Keratinocyte (primary cell): ENCODE results near the gene UBR3. TPM values are rescaled to one million over a fixed set of nuclear protein-coding genes. Genes with fewer than 3 reads are reported as not detected.

ENCODE experiments used
- DNase-seq: peaks from one replicate; pipeline ENCODE4 v3.0.0-alpha.2; 2011; ENCODE audit warnings: low read depth, missing footprints, low spot score
- FAIRE-seq: peaks from 2 replicates; lab custom pipeline; 2011; peaks lifted over from hg19 to GRCh38; lab: Jason Lieb, UNC
- H2AFZ ChIP-seq: 2 replicates; pipeline ENCODE4 v1.6.0; 2012; ENCODE audit warnings: low read length, control low read depth, inconsistent platforms; ENCODE audit not compliant: control insufficient read depth
- H3K27ac ChIP-seq: 2 replicates; pipeline ENCODE4 v1.5.1; 2011; ENCODE audit warnings: low read length; ENCODE audit not compliant: control insufficient read depth, insufficient read depth
- H3K27me3 ChIP-seq: 3 replicates; pipeline ENCODE4 v1.6.0; 2011; ENCODE audit warnings: low read length; ENCODE audit not compliant: control insufficient read depth, insufficient read depth; ENCODE audit errors: extremely low read depth
- H3K36me3 ChIP-seq, 2 experiments: 2 replicates in 1 of 2; 3 replicates in 1 of 2; pipeline ENCODE4 v1.5.1; 2011; ENCODE audit warnings: low read length in 2 of 2, mild to moderate bottlenecking in 1 of 2; ENCODE audit not compliant: control insufficient read depth in 2 of 2, insufficient read depth in 2 of 2; ENCODE audit errors: extremely low read depth in 1 of 2
- H3K4me1 ChIP-seq: 3 replicates; pipeline ENCODE4 v1.5.1; 2011; ENCODE audit warnings: low read length; ENCODE audit not compliant: control insufficient read depth, insufficient read depth; ENCODE audit errors: extremely low read depth
- H3K4me2 ChIP-seq: 3 replicates; pipeline ENCODE4 v1.6.0; 2011; ENCODE audit warnings: low read depth, low read length; ENCODE audit not compliant: control insufficient read depth, insufficient read depth; ENCODE audit errors: extremely low read depth
- H3K4me3 ChIP-seq, 3 experiments: fragments of 200-600 bp in 1 of 3; sonication (generic) in 1 of 3; 2 replicates in 2 of 3; 3 replicates in 1 of 3; pipeline ENCODE4 v1.5.1; 2011 to 2016; ENCODE audit warnings: low read length in 3 of 3, mild to moderate bottlenecking in 3 of 3, control low read depth in 2 of 3, inconsistent platforms in 1 of 3, low read depth in 1 of 3, mixed read lengths in 1 of 3, mixed run types in 1 of 3, moderate library complexity in 1 of 3; ENCODE audit not compliant: control insufficient read depth in 2 of 3, insufficient read depth in 2 of 3; ENCODE audit errors: extremely low read depth in 1 of 3
- H3K79me2 ChIP-seq: 2 replicates; pipeline ENCODE4 v1.6.0; 2012; ENCODE audit warnings: low read length; ENCODE audit not compliant: control insufficient read depth, insufficient read depth
- H3K9ac ChIP-seq: 3 replicates; pipeline ENCODE4 v1.6.0; 2011; ENCODE audit warnings: low read length; ENCODE audit not compliant: control insufficient read depth, insufficient read depth; ENCODE audit errors: extremely low read depth
- H3K9me1 ChIP-seq: 3 replicates; pipeline ENCODE4 v1.6.0; 2011; ENCODE audit warnings: low read length; ENCODE audit not compliant: control insufficient read depth, insufficient read depth; ENCODE audit errors: extremely low read depth
- H3K9me3 ChIP-seq: 2 replicates; pipeline ENCODE4 v1.5.1; 2012; ENCODE audit warnings: low read depth, low read length; ENCODE audit not compliant: control insufficient read depth
- H4K20me1 ChIP-seq: 3 replicates; pipeline ENCODE4 v1.6.0; 2011; ENCODE audit warnings: low read length; ENCODE audit not compliant: control insufficient read depth, insufficient read depth; ENCODE audit errors: extremely low read depth
- CTCF ChIP-seq, 3 experiments: IDR thresholded peaks in 1 of 3; conservative IDR thresholded peaks in 1 of 3; optimal IDR thresholded peaks in 1 of 3; 2 replicates in 2 of 3; 3 replicates in 1 of 3; pipeline versions ENCODE3 to v1.5.1; 2011; ENCODE audit warnings: low read length in 3 of 3, mild to moderate bottlenecking in 3 of 3, moderate library complexity in 2 of 3, control low read depth in 1 of 3, inconsistent platforms in 1 of 3; ENCODE audit not compliant: insufficient read depth in 2 of 3; ENCODE audit errors: extremely low read depth in 1 of 3
- EZH2 ChIP-seq: IDR thresholded peaks from one replicate; pipeline ENCODE4 v1.6.1; 2012; ENCODE audit warnings: inconsistent platforms, mild to moderate bottlenecking, low read length, moderate library complexity
- dilution Hi-C: fragments of 300-500 bp; cut with MboI; formaldehyde crosslinking; loops from one replicate; pipeline ENCODE4 v1.7.0; 2020; ENCODE audit warnings: low sequenced_read_pairs; ENCODE audit not compliant: extremely low pct_ligation_motif_present
- polyA plus RNA-seq, 5 experiments: library from polyadenylated mRNA; depleted of rRNA in 3 of 5; stranded (reverse) in 3 of 5; stranded (forward) in 1 of 5; unstranded in 1 of 5; fragments of >200 nt; gene quantifications; 1 replicate in 1 of 5; 2 replicates in 3 of 5; 3 replicates in 1 of 5; pipeline versions ENCODE4 v1.2.1 to v1.2.3, GENCODE V29; 2011 to 2012; ENCODE audit warnings: missing spikeins in 2 of 5, low read depth in 1 of 5, low replicate concordance in 1 of 5

Gene UBR3
- polyA plus RNA-seq, 1 donor (not counting 4 experiments of a cell fraction or from before 2014, with no cell fraction given), result 14.7 TPM

DNA sequence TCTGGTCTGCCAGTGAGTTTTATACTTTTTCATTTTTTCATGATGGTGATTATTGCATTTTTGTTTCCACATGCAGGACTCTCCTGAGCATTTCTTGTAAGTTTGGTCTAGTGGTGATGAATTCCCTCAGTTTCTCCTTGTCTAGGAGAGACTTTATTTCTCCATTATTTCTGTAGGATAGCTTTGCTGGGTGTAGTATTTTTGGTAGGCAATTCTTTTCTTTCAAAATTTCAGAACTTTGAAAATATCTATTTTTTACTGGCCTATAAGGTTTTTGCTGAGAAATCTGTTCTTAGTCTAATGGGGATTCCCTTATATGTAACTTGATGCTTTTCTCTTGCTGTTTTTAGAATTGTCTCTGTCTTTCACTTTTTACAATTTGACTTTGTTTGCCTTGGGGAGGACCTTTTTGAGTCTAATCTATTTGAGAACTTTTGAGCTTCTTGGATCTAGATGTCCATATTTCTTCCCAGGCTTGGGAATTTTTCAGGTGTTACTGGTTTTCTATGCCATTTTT, 149.1 kb downstream of the UBR3 start:
- no peaks in the 10 kb centered on the region for H3K27me3 ChIP-seq
- no peak overlapping the region for H3K4me2 ChIP-seq
- H3K79me2 ChIP-seq, result no peaks in the 10 kb centered on the region
- no peak overlapping the region for H3K4me3 ChIP-seq
- dilution Hi-C loops, result no loop called here
- H3K9ac ChIP-seq, result no peak overlapping the region
- no peaks in the 10 kb centered on the region for H3K4me1 ChIP-seq
- H2AFZ ChIP-seq, result no peak overlapping the region
- no peak overlapping the region for H3K27ac ChIP-seq
- H3K9me3 ChIP-seq, result no peaks in the 10 kb centered on the region
- H4K20me1 ChIP-seq, result no peaks in the 10 kb centered on the region
- TF ChIP-seq EZH2 (no peak), CTCF (optimal IDR thresholded peaks at IDR 0.05 in 1 of 3, IDR thresholded peaks at IDR 0.05 in 1 of 3, conservative IDR thresholded peaks at IDR 0.05 in 1 of 3; ENCODE audit: extremely low read depth in 1 of 3, insufficient read depth in 2 of 3, low read length in 3 of 3) (no peak)
- FAIRE-seq (no peak), DNase-seq (no peak)
- peaks cover 2% of the 10 kb centered on the region in 2 experiments for H3K36me3 ChIP-seq
- H3K9me1 ChIP-seq, result no peaks in the 10 kb centered on the region

GRCh38 chr2:169977530-169977929, 150.3 kb downstream of the UBR3 start:
- no peak overlapping the region for H3K4me2 ChIP-seq
- no peak overlapping the region for H2AFZ ChIP-seq
- no peaks in the 10 kb centered on the region for H4K20me1 ChIP-seq
- H3K9me3 ChIP-seq, result no peaks in the 10 kb centered on the region
- FAIRE-seq, result no peak
- H3K9ac ChIP-seq, result no peak overlapping the region
- no peak overlapping the region for H3K4me3 ChIP-seq
- H3K4me1 ChIP-seq, result no peaks in the 10 kb centered on the region
- dilution Hi-C loops, result no loop called here
- H3K36me3 ChIP-seq, result peaks cover 2% of the 10 kb centered on the region in 2 experiments
- H3K27ac ChIP-seq, result no peak overlapping the region
- H3K9me1 ChIP-seq, result no peaks in the 10 kb centered on the region
- no peak for DNase-seq
- H3K79me2 ChIP-seq, result no peaks in the 10 kb centered on the region
- H3K27me3 ChIP-seq, result no peaks in the 10 kb centered on the region
- TF ChIP-seq CTCF (optimal IDR thresholded peaks at IDR 0.05 in 1 of 3, IDR thresholded peaks at IDR 0.05 in 1 of 3, conservative IDR thresholded peaks at IDR 0.05 in 1 of 3; ENCODE audit: extremely low read depth in 1 of 3, insufficient read depth in 2 of 3, low read length in 3 of 3) (no peak), EZH2 (no peak)
